Body of pancreas (tissue), 4 donors: ENCODE measurements around the gene LHX3.

Experiments used
- CTCF ChIP-seq, 7 experiments: fragments of 450-650 bp in 4 of 7; fragments of 200-600 bp in 3 of 7; sonication (generic) in 3 of 7; IDR thresholded peaks; one replicate each; pipeline ENCODE4 v1.5.1; 2016 to 2019; ENCODE audit warnings: antibody characterized with exemption in 7 of 7
- POLR2A ChIP-seq, 3 donors: fragments of 450-650 bp; IDR thresholded peaks; one replicate each; pipeline ENCODE4 v1.6.1; 2016; ENCODE audit warnings: antibody characterized with exemption in 3 of 3, mild to moderate bottlenecking in 2 of 3

GRCh38 chr9:136155576-136155975, 49.4 kb downstream of the LHX3 start:
- no peak for TF ChIP-seq CTCF (IDR thresholded peaks at IDR 0.05)
- TF ChIP-seq POLR2A (IDR thresholded peaks at IDR 0.05): no peak
